ENCODE results near the gene ADGRB2.

Gene ADGRB2

GRCh38 chr1:31764312-31765040 lies at the start of gene ADGRB2:
Gene ADGRB2 (minus strand): TSS chr1:31764340. CDS start chr1:31757221, 7,119 bp downstream.
- Histone ChIP-seq H3K4me3 (ENCODE audit: low read length, poor library complexity, severe bottlenecking) (peak within 1 kb of the TSS; percentile 75), H3K9me3 (ENCODE audit: insufficient read depth, low read depth, low read length) (no peaks in the 10 kb centered on the region), H3F3A (ENCODE audit: low read depth) (no peaks in the 10 kb centered on the region), H3K9me2 (replicated peaks; ENCODE audit: low read depth, low read length) (no peaks in the 10 kb centered on the region), H3K4me2 (ENCODE audit: low read depth, low read length, poor library complexity, severe bottlenecking) (peak within 1 kb of the TSS; percentile 96), H3K36me3 (ENCODE audit: insufficient read depth, low read length) (no peaks in the 10 kb centered on the region), H4K20me1 (ENCODE audit: insufficient read depth, low read length, poor library complexity, severe bottlenecking) (peaks cover 8% of the 10 kb centered on the region), H3K27me3 (ENCODE audit: insufficient read depth, low read length, poor library complexity, severe bottlenecking) (no peaks in the 10 kb centered on the region), H3K9ac (ENCODE audit: low read depth, low read length, poor library complexity, severe bottlenecking) (peak within 1 kb of the TSS; percentile 59), H3K79me2 (ENCODE audit: insufficient read depth, low read length) (no peaks in the 10 kb centered on the region), H2AFZ (ENCODE audit: low read length) (peak within 1 kb of the TSS; percentile 88), H3K4me1 (ENCODE audit: insufficient read depth, low read length, poor library complexity, severe bottlenecking) (peaks cover 32% of the 10 kb centered on the region)
- TF ChIP-seq, protein P1, sequence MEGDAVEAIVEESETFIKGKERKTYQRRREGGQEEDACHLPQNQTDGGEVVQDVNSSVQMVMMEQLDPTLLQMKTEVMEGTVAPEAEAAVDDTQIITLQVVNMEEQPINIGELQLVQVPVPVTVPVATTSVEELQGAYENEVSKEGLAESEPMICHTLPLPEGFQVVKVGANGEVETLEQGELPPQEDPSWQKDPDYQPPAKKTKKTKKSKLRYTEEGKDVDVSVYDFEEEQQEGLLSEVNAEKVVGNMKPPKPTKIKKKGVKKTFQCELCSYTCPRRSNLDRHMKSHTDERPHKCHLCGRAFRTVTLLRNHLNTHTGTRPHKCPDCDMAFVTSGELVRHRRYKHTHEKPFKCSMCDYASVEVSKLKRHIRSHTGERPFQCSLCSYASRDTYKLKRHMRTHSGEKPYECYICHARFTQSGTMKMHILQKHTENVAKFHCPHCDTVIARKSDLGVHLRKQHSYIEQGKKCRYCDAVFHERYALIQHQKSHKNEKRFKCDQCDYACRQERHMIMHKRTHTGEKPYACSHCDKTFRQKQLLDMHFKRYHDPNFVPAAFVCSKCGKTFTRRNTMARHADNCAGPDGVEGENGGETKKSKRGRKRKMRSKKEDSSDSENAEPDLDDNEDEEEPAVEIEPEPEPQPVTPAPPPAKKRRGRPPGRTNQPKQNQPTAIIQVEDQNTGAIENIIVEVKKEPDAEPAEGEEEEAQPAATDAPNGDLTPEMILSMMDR (conservative IDR thresholded peaks at IDR 0.05; ENCODE audit: low read length): no peak
- TF ChIP-seq EZH2phosphoT487 (IDR thresholded peaks at IDR 0.05; ENCODE audit: borderline replicate concordance): no peak

- Histone ChIP-seq H3F3A (ENCODE audit: low read depth) (no peaks in the 10 kb centered on the region), H3K4me2 (ENCODE audit: low read depth, low read length, poor library complexity, severe bottlenecking) (no peak overlapping the region), H3K9ac (ENCODE audit: low read depth, low read length, poor library complexity, severe bottlenecking) (no peak overlapping the region), H4K20me1 (ENCODE audit: insufficient read depth, low read length, poor library complexity, severe bottlenecking) (no peaks in the 10 kb centered on the region), H3K9me2 (replicated peaks; ENCODE audit: low read depth, low read length) (no peaks in the 10 kb centered on the region), H3K9me3 (ENCODE audit: insufficient read depth, low read depth, low read length) (no peaks in the 10 kb centered on the region), H3K27me3 (ENCODE audit: insufficient read depth, low read length, poor library complexity, severe bottlenecking) (no peaks in the 10 kb centered on the region), H3K79me2 (ENCODE audit: insufficient read depth, low read length) (no peaks in the 10 kb centered on the region), H3K36me3 (ENCODE audit: insufficient read depth, low read length) (no peaks in the 10 kb centered on the region), H3K4me3 (ENCODE audit: low read length, poor library complexity, severe bottlenecking) (no peak overlapping the region), H2AFZ (ENCODE audit: low read length) (no peak overlapping the region), H3K4me1 (ENCODE audit: insufficient read depth, low read length, poor library complexity, severe bottlenecking) (no peaks in the 10 kb centered on the region)
- TF ChIP-seq EZH2phosphoT487 (IDR thresholded peaks at IDR 0.05; ENCODE audit: borderline replicate concordance): no peak
- TF ChIP-seq, protein P1 (conservative IDR thresholded peaks at IDR 0.05; ENCODE audit: low read length): no peak
Measured at GRCh38 chr1:31812158-31812829, 48.2 kb upstream of the ADGRB2 start.

DNA sequence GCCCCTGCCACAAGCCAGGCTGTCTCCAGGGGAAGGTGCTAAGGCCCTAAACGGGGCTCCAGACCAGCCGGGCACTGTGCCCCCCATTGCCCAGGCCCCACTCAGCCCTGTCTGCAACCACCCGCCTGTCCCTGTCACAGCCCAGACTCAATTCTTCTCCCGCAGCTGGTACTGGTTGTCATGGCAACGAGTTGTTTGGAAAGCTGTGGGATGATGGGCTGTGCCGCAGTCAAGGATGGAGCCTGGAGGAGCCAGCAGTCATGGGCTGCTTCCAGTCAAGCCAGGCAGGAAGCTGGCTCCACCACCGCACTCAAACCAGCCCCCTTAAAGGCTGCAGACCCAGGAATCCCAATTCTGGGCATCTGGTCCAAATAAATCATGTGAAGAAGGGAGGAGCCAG lies 47.5 kb upstream of the ADGRB2 start:
- H3K9me3 ChIP-seq (ENCODE audit: insufficient read depth, low read depth, low read length): no peaks in the 10 kb centered on the region

More for the DNA sequence above, 47.5 kb upstream of the ADGRB2 start:
- no peaks in the 10 kb centered on the region for H3K4me1 ChIP-seq (ENCODE audit: insufficient read depth, low read length, poor library complexity, severe bottlenecking)
- no peak overlapping the region for H2AFZ ChIP-seq (ENCODE audit: low read length)
- H3K4me2 ChIP-seq (ENCODE audit: low read depth, low read length, poor library complexity, severe bottlenecking): no peak overlapping the region
- TF ChIP-seq, protein P1 (conservative IDR thresholded peaks at IDR 0.05; ENCODE audit: low read length): no peak
- TF ChIP-seq EZH2phosphoT487 (IDR thresholded peaks at IDR 0.05; ENCODE audit: borderline replicate concordance): no peak
- no peaks in the 10 kb centered on the region for H3K36me3 ChIP-seq (ENCODE audit: insufficient read depth, low read length)
- H3K79me2 ChIP-seq (ENCODE audit: insufficient read depth, low read length): no peaks in the 10 kb centered on the region
- H3K9ac ChIP-seq (ENCODE audit: low read depth, low read length, poor library complexity, severe bottlenecking): no peak overlapping the region
- H3K9me2 ChIP-seq (replicated peaks; ENCODE audit: low read depth, low read length): no peaks in the 10 kb centered on the region
- no peaks in the 10 kb centered on the region for H3K27me3 ChIP-seq (ENCODE audit: insufficient read depth, low read length, poor library complexity, severe bottlenecking)
- H3F3A ChIP-seq (ENCODE audit: low read depth): no peaks in the 10 kb centered on the region
- H3K4me3 ChIP-seq (ENCODE audit: low read length, poor library complexity, severe bottlenecking): no peak overlapping the region
- no peaks in the 10 kb centered on the region for H4K20me1 ChIP-seq (ENCODE audit: insufficient read depth, low read length, poor library complexity, severe bottlenecking)

All from Loucy (cell line).